GM18519 (cell line): Measurements from ENCODE around the gene ZNF836.
"Not testable (repeated sequence)": the region's sequence is repeated elsewhere in the genome, so short reads cannot be mapped to it uniquely, and the experiment has no call there.

Source experiments
- ATAC-seq: cut with Tn5 transposase; IDR thresholded peaks from one replicate; pipeline ENCODE4 v1.9.1; 2021; ENCODE audit warnings: mild to moderate bottlenecking, moderate library complexity; ENCODE audit not compliant: unreplicated experiment, low FRiP score

The ZNF836 gene

GRCh38 chr19:52171321-52172169, at the start of gene ZNF836:
Gene ZNF836, minus strand, starts transcription at chr19:52171621. Its CDS starts 3,549 bp downstream, at chr19:52168072.
- no peak for ATAC-seq

GRCh38 chr19:52221031-52221430, 49.6 kb upstream of the ZNF836 start:
- no peak for ATAC-seq

GRCh38 chr19:52219611-52220010, 48.2 kb upstream of the ZNF836 start:
- ATAC-seq, result no peak

DNA sequence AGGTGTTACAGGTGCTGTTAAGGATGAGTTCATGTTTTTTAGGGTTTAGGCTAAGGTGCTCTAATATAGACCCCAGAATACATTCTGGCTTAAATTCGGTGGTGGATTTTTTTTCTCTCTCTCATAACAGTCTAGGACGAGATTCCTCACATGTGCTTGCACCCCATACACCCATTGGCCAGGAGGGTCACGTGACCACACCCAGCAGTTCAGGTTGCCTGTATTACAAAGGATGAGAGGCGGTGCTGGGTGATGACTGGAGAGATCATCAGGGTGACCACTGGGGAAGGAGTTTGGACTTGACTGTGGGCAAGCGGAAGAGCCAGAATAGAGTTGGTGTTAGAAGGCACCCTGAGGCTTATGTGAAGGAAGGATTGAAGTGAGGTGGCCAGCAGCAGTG, 46.2 kb upstream of the ZNF836 start:
- ATAC-seq, result no peak

- ATAC-seq, result no peak
These were observed 45.0 kb upstream of the ZNF836 start for GRCh38 chr19:52216401-52216800.

- no peak for ATAC-seq
These were observed 42.8 kb upstream of the ZNF836 start for GRCh38 chr19:52214241-52214640.

DNA sequence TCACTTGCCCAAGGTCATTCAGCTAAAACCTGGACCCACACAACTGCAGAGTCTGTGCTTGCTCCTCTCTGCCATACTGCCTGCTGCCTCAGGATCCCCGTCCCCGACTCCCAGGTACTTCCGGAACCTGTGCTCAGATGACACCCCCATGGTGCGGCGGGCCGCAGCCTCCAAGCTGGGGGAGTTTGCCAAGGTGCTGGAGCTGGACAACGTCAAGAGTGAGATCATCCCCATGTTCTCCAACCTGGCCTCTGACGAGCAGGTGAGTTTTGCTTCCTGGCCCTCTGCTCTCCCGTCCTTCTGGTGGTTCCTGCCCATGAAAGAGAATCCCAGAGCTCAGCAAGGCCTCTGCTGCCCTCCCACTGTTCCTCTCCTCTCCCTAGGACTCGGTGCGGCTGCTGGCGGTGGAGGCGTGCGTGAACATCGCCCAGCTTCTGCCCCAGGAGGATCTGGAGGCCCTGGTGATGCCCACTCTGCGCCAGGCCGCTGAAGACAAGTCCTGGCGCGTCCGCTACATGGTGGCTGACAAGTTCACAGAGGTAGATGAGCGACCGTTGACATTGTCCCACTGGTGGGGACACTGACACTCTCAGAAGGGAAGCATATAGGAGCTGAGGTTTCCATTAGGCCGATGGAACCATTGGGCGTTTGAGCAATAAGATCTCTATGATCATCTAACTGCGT, 41.3 kb upstream of the ZNF836 start:
- ATAC-seq, result no peak

- no peak for ATAC-seq
These were observed 40.6 kb upstream of the ZNF836 start for GRCh38 chr19:52211926-52212571.

DNA sequence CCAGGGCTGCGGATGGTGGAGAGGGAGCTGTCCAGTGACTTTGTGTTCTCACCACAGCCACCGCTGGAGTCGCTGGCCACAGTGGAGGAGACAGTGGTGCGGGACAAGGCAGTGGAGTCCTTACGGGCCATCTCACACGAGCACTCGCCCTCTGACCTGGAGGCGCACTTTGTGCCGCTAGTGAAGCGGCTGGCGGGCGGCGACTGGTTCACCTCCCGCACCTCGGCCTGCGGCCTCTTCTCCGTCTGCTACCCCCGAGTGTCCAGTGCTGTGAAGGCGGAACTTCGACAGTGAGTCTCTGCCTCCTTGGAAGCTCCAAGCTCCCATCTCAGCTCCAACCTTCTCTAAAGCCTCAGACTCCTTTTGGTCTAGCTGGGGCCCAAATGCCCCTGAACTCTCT, 39.8 kb upstream of the ZNF836 start:
- ATAC-seq, result no peak

- no peak for ATAC-seq
These were observed 35.1 kb upstream of the ZNF836 start for GRCh38 chr19:52206481-52206880.

- not testable (repeated sequence) for ATAC-seq
These were observed 29.5 kb upstream of the ZNF836 start for GRCh38 chr19:52200755-52201391.

DNA sequence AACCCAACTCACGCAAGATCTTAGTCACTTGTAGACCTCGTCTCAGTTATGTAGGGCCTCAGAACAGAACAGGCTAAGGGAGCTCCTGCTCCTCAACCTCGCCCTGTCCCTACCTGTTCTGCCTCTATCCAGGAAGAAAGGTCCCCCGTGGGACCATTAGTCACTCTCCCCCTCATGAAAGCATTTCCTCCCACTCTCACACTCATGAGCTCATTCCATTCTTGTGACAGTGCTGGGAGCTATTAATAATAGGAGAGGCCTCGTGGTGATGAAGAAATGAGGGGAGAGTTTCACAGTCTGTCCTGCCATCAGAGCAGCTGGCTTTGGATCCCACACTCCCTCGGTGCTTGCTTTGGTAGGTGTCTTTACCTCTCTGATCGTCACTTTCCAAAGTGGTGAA, 28.6 kb upstream of the ZNF836 start:
- no peak for ATAC-seq

- ATAC-seq, result no peak
These were observed 27.3 kb upstream of the ZNF836 start for GRCh38 chr19:52198678-52199077.

- no peak for ATAC-seq
These were observed 26.5 kb upstream of the ZNF836 start for GRCh38 chr19:52197964-52198363.

GRCh38 chr19:52196256-52196967, 25.0 kb upstream of the ZNF836 start:
- no peak for ATAC-seq

DNA sequence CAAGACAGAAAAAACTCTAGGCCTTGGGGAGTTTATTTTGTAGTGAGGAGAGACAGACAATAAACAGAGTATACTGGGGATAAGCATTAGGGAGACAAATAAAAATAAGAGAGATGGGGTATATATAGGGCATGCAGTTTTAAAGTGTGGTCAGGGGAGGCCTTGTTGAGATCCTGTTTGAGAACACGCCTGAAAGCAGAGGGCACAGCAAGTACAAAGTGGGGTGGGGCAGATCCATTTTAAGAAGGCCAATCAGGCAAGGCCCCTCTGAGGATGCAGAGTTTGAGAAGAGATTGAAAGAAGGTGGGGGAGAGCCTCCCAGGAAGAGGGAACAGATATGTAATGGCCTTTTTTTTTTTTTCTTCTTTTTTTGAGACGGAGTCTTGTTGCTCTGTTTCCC, 20.5 kb upstream of the ZNF836 start:
- ATAC-seq, result no peak

- ATAC-seq, result no peak
These were observed 20.0 kb upstream of the ZNF836 start for GRCh38 chr19:52191389-52191788.

- ATAC-seq, result no peak
These were observed 19.3 kb upstream of the ZNF836 start for GRCh38 chr19:52190487-52191293.

DNA sequence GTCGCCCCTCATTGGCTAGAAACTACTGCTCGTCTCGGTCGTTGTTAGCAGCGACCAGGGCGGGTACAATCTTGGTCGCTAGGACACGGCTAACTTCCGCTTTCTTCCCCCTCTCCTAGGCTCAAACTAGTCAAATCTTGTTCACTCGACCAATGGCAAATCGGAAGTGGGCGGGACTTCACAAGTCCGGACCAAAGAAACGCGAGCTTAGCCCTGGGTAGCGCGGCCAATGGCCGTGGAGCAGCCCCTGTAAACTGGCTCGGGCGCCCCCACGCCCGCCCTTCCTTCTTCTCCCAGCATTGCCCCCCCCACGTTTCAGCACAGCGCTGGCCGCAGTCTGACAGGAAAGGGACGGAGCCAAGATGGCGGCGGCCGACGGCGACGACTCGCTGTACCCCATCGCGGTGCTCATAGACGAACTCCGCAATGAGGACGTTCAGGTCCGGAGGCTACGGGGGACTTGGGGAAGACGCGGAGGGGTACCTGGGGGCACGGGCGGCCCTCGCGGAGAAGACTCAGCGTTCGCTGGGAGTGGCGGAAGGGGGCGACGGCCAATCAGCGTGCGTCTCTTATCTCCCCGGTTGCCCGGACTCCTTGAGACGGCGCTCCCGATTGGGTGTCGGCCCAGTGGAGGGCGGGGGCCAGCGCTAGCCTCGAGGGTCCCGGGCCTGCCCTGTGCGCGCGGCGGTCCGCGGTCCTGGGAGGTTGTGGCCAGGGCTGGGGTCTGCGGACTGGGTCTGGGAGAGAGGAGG, 18.5 kb upstream of the ZNF836 start, which contains the start of gene PPP2R1A:
Gene PPP2R1A, plus strand, starts transcription at position 318 of the 752 bp plus-strand sequence. Its CDS starts 45 bp downstream, at position 363.
- peak; percentile 83 for ATAC-seq
